Measurements from ENCODE around the gene TM9SF1. TPM values are rescaled to one million over a fixed set of nuclear protein-coding genes. Genes with fewer than 3 reads are reported as not detected.

TM9SF1 gene
- total and polyA plus RNA-seq, 2 of the 13 experiments (the other 11 are each of a cell fraction or from before 2014, with no cell fraction given): 83.2 to 110 TPM

- TF ChIP-seq ZFP1 (CRISPR knock-in tag; IDR thresholded peaks at IDR 0.05): no peak
- TF ChIP-seq FLYWCH1 (CRISPR knock-in tag; IDR thresholded peaks at IDR 0.05): no peak
- 0 out of 2 replicates have a peak, but pooled peaks have one; percentile 24 for TF ChIP-seq RBFOX2 (IDR thresholded peaks at IDR 0.05; ENCODE audit: low read depth, low read length)
- no peak for TF ChIP-seq ZNF775 (CRISPR knock-in tag; IDR thresholded peaks at IDR 0.05; ENCODE audit: borderline replicate concordance)
Observed at GRCh38 chr14:24197056-24197450, 1.8 kb upstream of the TM9SF1 start (continued).

- Histone ChIP-seq H4K20me1 (ENCODE audit: insufficient read depth, low read length) (no peaks in the 10 kb centered on the region), H3K4me1 (ENCODE audit: insufficient read depth, low read length) (peaks cover 65% of the 10 kb centered on the region), H3K9me3 (ENCODE audit: low read length) (no peaks in the 10 kb centered on the region), H3K4me2 (ENCODE audit: low read depth, low read length) (peak overlapping the region; percentile 99), H3K27me3 (ENCODE audit: control insufficient read depth in 1 of 2, insufficient read depth in 2 of 2, low read length in 2 of 2) (no peaks in the 10 kb centered on the region; a peak in 1 of 5 replicates), H3K79me2 (ENCODE audit: insufficient read depth, low read length) (peaks cover 43% of the 10 kb centered on the region), H3K27ac (ENCODE audit: extremely low read length, insufficient read depth, low read length) (peak overlapping the region; percentile 84), H3K36me3 (replicated peaks in 1 of 2; ENCODE audit: control insufficient read depth in 1 of 2, insufficient read depth in 2 of 2, low read length in 2 of 2) (peaks cover 15 to 20% of the 10 kb centered on the region in 2 experiments; a peak in 4 of 5 replicates), H2AFZ (ENCODE audit: low read length) (no peak overlapping the region), H3K9ac (ENCODE audit: insufficient read depth, low read depth, low read length) (peak overlapping the region; percentile 97), H3K4me3 (replicated peaks in 1 of 3; ENCODE audit: insufficient read depth in 1 of 3, low read depth in 2 of 3, low read length in 3 of 3) (peak overlapping the region; percentile 79 to 91 (median 85))
- ChIA-PET CTCF (ENCODE audit: low intra/inter-chr PET ratio, low total read pairs) (interaction anchor here (0.8 to 0.9 kb wide), 2 partner anchors 46 to 75 kb away, joined by 3 to 4 read pairs; partner anchors contain the start of genes RABGGTA and TINF2), POLR2A (interaction anchor here (0.9 to 4.3 kb wide), 40 partner anchors 9 to 1189 kb away, joined by 3 to 230 read pairs (median 6); partner anchors contain the start of genes CARMIL3, CHMP4A, CIDEB and DCAF11)
- DNase-seq (ENCODE audit: low spot score): peak; percentile 67
- FAIRE-seq: peak; percentile 55
- intact Hi-C loops (cut with micrococcal nuclease; ENCODE audit: unreplicated experiment) (loop anchor here (1.0 kb wide), 1 partner anchor 17 kb away; the partner anchor contains the start of gene CHMP4A), in situ Hi-C loops (cut with HindIII; ENCODE audit: extremely low pct_ligation_motif_present, low pct_unique_long_range_greater_than_20kb) (no loop called here)
- 31% methylated on average over 33 of the region's 33 CpGs for WGBS (ENCODE audit: low lambda C conversion rate)
- TSS peak; percentile 85 for BruUV-seq (replicated peaks)
- peak; percentile 56 for ATAC-seq
- TF ChIP-seq ZBTB25 (CRISPR knock-in tag; IDR thresholded peaks at IDR 0.05) (no peak), FUBP1 (CRISPR knock-in tag; IDR thresholded peaks at IDR 0.05; ENCODE audit: borderline replicate concordance) (0 out of 2 replicates have a peak, but pooled peaks have one; percentile 21), CCAR2 (optimal IDR thresholded peaks at IDR 0.05; ENCODE audit: low read depth, low read length) (peak; percentile 9), SNAPC5 (CRISPR knock-in tag; IDR thresholded peaks at IDR 0.05; ENCODE audit: borderline replicate concordance) (0 out of 2 replicates have a peak, but pooled peaks have one; percentile 0), ZNF781 (CRISPR knock-in tag; IDR thresholded peaks at IDR 0.05; ENCODE audit: borderline replicate concordance, not compliant biosample characterization) (peak; percentile 61)
Observed at GRCh38 chr14:24196071-24197055, 1.1 kb upstream of the TM9SF1 start.
